ENCODE measurements around the gene C17orf107. TPM values are rescaled to one million over a fixed set of nuclear protein-coding genes. Genes with fewer than 3 reads are reported as not detected.

The C17orf107 gene
- total and polyA plus RNA-seq, 9 of the 15 experiments (the other 6 are each of a cell fraction or from before 2014, with no cell fraction given), result 0.05 to 0.29 (median 0.07) TPM; not detected in 4

DNA sequence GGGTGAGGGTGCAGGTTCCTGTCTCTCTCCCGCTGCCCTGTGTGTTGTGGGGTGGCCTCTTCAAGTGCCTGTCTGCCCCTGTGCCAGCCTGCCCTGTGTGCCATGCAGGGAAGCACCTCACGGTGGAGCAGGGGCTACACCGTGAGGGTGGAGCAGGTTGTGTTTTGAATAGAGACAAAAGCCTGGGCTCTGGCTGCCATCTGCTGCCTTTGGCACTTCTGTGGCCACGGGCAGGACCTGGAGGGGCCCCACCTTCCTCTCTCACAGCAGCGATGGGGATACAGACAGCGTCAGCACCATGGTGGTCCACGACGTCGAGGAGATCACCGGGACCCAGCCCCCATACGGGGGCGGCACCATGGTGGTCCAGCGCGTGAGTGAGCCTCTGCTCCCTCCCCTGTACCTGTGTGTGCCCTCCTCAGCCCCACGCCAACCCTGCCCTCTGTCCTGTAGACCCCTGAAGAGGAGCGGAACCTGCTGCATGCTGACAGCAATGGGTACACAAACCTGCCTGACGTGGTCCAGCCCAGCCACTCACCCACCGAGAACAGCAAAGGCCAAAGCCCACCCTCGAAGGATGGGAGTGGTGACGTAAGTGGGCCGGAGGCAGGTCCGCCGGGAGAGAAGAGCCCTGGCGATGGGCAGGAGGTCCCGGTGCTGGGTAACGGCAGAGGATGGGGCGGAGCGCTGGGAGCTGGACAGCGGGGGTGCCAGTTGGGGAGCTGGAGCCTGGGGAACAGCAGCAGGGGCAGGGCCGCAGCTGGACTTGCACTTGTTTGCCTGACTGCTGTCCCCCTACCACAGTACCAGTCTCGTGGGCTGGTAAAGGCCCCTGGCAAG is 5.4 kb upstream of the C17orf107 start:
- WGBS (ENCODE audit: insufficient coverage, low coverage, missing lambda C conversion rate), result 96% methylated on average over 12 of the region's 31 CpGs
- H3K27me3 ChIP-seq (ENCODE audit: control insufficient read depth in 2 of 2, insufficient read depth in 2 of 2, low read length in 2 of 2), result no peaks in the 10 kb centered on the region
- intact Hi-C loops (cut with micrococcal nuclease) (no loop called here), in situ Hi-C loops (cut with MboI) (no loop called here)
- BruUV-seq (replicated peaks), result no TSS peak
- no peak for TF ChIP-seq HMGN3 (IDR thresholded peaks at IDR 0.05; ENCODE audit: borderline replicate concordance, extremely low read depth, insufficient read length, low read depth, low read length)
- TF ChIP-seq KDM5B (IDR thresholded peaks at IDR 0.05; ENCODE audit: insufficient replicate concordance, low read depth, low read length), result no peak
- TF ChIP-seq, protein P1, sequence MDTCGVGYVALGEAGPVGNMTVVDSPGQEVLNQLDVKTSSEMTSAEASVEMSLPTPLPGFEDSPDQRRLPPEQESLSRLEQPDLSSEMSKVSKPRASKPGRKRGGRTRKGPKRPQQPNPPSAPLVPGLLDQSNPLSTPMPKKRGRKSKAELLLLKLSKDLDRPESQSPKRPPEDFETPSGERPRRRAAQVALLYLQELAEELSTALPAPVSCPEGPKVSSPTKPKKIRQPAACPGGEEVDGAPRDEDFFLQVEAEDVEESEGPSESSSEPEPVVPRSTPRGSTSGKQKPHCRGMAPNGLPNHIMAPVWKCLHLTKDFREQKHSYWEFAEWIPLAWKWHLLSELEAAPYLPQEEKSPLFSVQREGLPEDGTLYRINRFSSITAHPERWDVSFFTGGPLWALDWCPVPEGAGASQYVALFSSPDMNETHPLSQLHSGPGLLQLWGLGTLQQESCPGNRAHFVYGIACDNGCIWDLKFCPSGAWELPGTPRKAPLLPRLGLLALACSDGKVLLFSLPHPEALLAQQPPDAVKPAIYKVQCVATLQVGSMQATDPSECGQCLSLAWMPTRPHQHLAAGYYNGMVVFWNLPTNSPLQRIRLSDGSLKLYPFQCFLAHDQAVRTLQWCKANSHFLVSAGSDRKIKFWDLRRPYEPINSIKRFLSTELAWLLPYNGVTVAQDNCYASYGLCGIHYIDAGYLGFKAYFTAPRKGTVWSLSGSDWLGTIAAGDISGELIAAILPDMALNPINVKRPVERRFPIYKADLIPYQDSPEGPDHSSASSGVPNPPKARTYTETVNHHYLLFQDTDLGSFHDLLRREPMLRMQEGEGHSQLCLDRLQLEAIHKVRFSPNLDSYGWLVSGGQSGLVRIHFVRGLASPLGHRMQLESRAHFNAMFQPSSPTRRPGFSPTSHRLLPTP (IDR thresholded peaks at IDR 0.05; ENCODE audit: borderline replicate concordance, extremely low read depth, insufficient read length), result no peak
- TF ChIP-seq CHD1 (IDR thresholded peaks at IDR 0.05; ENCODE audit: low read length), result no peak
- no peak for TF ChIP-seq RB1 (IDR thresholded peaks at IDR 0.05; ENCODE audit: low read depth)
- no peak for TF ChIP-seq NFE2L1 (tag; IDR thresholded peaks at IDR 0.05; ENCODE audit: borderline replicate concordance, low read depth)
- TF ChIP-seq ZKSCAN8 (CRISPR knock-in tag; IDR thresholded peaks at IDR 0.05), result no peak
- TF ChIP-seq HCFC1 (IDR thresholded peaks at IDR 0.05; ENCODE audit: low read depth, low read length), result no peak
- no peak for TF ChIP-seq PATZ1 (CRISPR knock-in tag; IDR thresholded peaks at IDR 0.05; ENCODE audit: borderline replicate concordance)
- TF ChIP-seq, protein P2, sequence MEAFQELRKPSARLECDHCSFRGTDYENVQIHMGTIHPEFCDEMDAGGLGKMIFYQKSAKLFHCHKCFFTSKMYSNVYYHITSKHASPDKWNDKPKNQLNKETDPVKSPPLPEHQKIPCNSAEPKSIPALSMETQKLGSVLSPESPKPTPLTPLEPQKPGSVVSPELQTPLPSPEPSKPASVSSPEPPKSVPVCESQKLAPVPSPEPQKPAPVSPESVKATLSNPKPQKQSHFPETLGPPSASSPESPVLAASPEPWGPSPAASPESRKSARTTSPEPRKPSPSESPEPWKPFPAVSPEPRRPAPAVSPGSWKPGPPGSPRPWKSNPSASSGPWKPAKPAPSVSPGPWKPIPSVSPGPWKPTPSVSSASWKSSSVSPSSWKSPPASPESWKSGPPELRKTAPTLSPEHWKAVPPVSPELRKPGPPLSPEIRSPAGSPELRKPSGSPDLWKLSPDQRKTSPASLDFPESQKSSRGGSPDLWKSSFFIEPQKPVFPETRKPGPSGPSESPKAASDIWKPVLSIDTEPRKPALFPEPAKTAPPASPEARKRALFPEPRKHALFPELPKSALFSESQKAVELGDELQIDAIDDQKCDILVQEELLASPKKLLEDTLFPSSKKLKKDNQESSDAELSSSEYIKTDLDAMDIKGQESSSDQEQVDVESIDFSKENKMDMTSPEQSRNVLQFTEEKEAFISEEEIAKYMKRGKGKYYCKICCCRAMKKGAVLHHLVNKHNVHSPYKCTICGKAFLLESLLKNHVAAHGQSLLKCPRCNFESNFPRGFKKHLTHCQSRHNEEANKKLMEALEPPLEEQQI (IDR thresholded peaks at IDR 0.05), result no peak
- H3K9me3 ChIP-seq (replicated peaks; ENCODE audit: control insufficient read depth, insufficient read depth, low read depth, low read length), result no peaks in the 10 kb centered on the region
- peaks cover 71% of the 10 kb centered on the region; the same call in 2 of the 3 replicates for H3K36me3 ChIP-seq (ENCODE audit: control insufficient read depth, insufficient read depth, low read length)
- H3K9ac ChIP-seq (ENCODE audit: insufficient read depth in 1 of 2, low read depth in 2 of 2, low read length in 2 of 2), result no peak overlapping the region
- H3K4me2 ChIP-seq (ENCODE audit: insufficient read depth, low read length), result no peak overlapping the region
- POLR2A ChIA-PET, result no interaction called here
- H2AFZ ChIP-seq (ENCODE audit: low read depth, low read length), result no peak overlapping the region
- no peak for ATAC-seq
- 0 out of 2 replicates have a peak, but pooled peaks cover 1% of the 10 kb centered on the region for H4K20me1 ChIP-seq (replicated peaks; ENCODE audit: control insufficient read depth, insufficient read depth, low read length)
- FAIRE-seq, result no peak
- H3K4me1 ChIP-seq (replicated peaks in 1 of 2; ENCODE audit: control insufficient read depth in 2 of 2, insufficient read depth in 2 of 2, low read length in 2 of 2), result peaks cover 0 to 23% of the 10 kb centered on the region in 2 experiments; a peak in 2 of 5 replicates
- no peak overlapping the region for H3K27ac ChIP-seq (ENCODE audit: extremely low read depth, low read depth, low read length)
- no peaks in the 10 kb centered on the region for H3K9me1 ChIP-seq (ENCODE audit: control insufficient read depth, insufficient read depth, low read length)
- DNase-seq (ENCODE audit: extremely low read depth in 1 of 4, low spot score in 3 of 4), result no peak
- CTCF ChIA-PET (ENCODE audit: low intra/inter-chr PET ratio), result no interaction called here
- H3K4me3 ChIP-seq, result no peak overlapping the region
- no peaks in the 10 kb centered on the region for H3K79me2 ChIP-seq (ENCODE audit: control insufficient read depth, insufficient read depth, low read length)
